K562 (cell line): ENCODE measurements around the gene CCDC15. TPM values are rescaled to one million over a fixed set of nuclear protein-coding genes. Genes with fewer than 3 reads are reported as not detected.

Experiments
- ATF1 ChIP-seq, 2 experiments: fragments of 450-650 bp in 1 of 2; IDR thresholded peaks; 2 replicates each; pipeline ENCODE4 v1.6.1; 2016; ENCODE audit warnings: missing compliant biosample characterization in 1 of 2, missing genetic modification characterization in 1 of 2
- ATF3 ChIP-seq, 2 experiments: fragments of 450-650 bp in 1 of 2; sonication (generic) in 1 of 2; formaldehyde crosslinking in 1 of 2; IDR thresholded peaks in 1 of 2; conservative IDR thresholded peaks in 1 of 2; 2 replicates each; pipeline versions ENCODE4 v1.6.1 to v1.8.1; 2016 to 2023; ENCODE audit warnings: mild to moderate bottlenecking in 2 of 2, moderate library complexity in 2 of 2, inconsistent platforms in 1 of 2, missing genetic modification reagents in 1 of 2
- CLOCK ChIP-seq: fragments of 250-450 bp; sonication (Bioruptor Pico); IDR thresholded peaks from 2 replicates; pipeline ENCODE4 v1.4.0; 2020; ENCODE audit warnings: mild to moderate bottlenecking, moderate library complexity, borderline replicate concordance
- FIP1L1 ChIP-seq: fragments of 200-400 bp; formaldehyde crosslinking; IDR thresholded peaks from 2 replicates; pipeline ENCODE4 v1.6.1; 2018; ENCODE audit warnings: mild to moderate bottlenecking, low read depth, low read length; ENCODE audit not compliant: poor library complexity, severe bottlenecking
- KHSRP ChIP-seq: fragments of 450-650 bp; IDR thresholded peaks from 2 replicates; pipeline ENCODE4 v1.6.1; 2017
- KLF10 ChIP-seq: fragments of 250-450 bp; sonication (Bioruptor Pico); IDR thresholded peaks from 2 replicates; pipeline ENCODE4 v1.6.1; 2021; ENCODE audit warnings: matching md5 sums
- NR2C2 ChIP-seq, 2 experiments: fragments of 200-800 bp in 1 of 2; sonication (Bioruptor generic) in 1 of 2; sonication (generic) in 1 of 2; formaldehyde crosslinking in 1 of 2; IDR thresholded peaks; 2 replicates each; pipeline versions ENCODE4 v1.6.1 to v1.8.0; 2016 to 2022; ENCODE audit warnings: mild to moderate bottlenecking in 1 of 2, missing compliant biosample characterization in 1 of 2, missing genetic modification characterization in 1 of 2, missing genetic modification reagents in 1 of 2
- RBM15 ChIP-seq: fragments of 200-400 bp; formaldehyde crosslinking; IDR thresholded peaks from 2 replicates; pipeline ENCODE4 v1.6.1; 2018; ENCODE audit warnings: mild to moderate bottlenecking, low read length, moderate library complexity; ENCODE audit not compliant: insufficient read depth
- SETDB1 ChIP-seq: IDR thresholded peaks from one replicate; pipeline ENCODE4 v1.6.1; 2012; ENCODE audit warnings: low read length, control low read depth, inconsistent platforms
- TGIF2 ChIP-seq: sonication (generic); formaldehyde crosslinking; IDR thresholded peaks from 2 replicates; pipeline ENCODE4 v1.8.1; 2022; ENCODE audit warnings: mild to moderate bottlenecking, missing genetic modification reagents, moderate library complexity
- U2AF1 ChIP-seq: fragments of 200-400 bp; formaldehyde crosslinking; optimal IDR thresholded peaks from 2 replicates; pipeline ENCODE3; 2017; ENCODE audit warnings: mild to moderate bottlenecking, low read depth, low read length, moderate library complexity
- WHSC1 ChIP-seq: IDR thresholded peaks from one replicate; pipeline ENCODE4 v1.6.1; 2012; ENCODE audit warnings: low read length, control low read depth, inconsistent platforms
- XRCC5 ChIP-seq: fragments of 200-400 bp; formaldehyde crosslinking; IDR thresholded peaks from 2 replicates; pipeline ENCODE4 v1.6.1; 2017; ENCODE audit warnings: low read depth, mild to moderate bottlenecking, low read length
- ZNF407 ChIP-seq: fragments of 450-650 bp; IDR thresholded peaks from 2 replicates; pipeline ENCODE4 v1.6.1; 2016; ENCODE audit warnings: low read depth
- ZNF431 ChIP-seq: sonication (generic); formaldehyde crosslinking; IDR thresholded peaks from 2 replicates; pipeline ENCODE4 v1.8.0; 2022; ENCODE audit warnings: mild to moderate bottlenecking, missing genetic modification reagents
- polyA plus RNA-seq, 8 experiments: library from polyadenylated mRNA; depleted of rRNA in 4 of 8; stranded (reverse) in 5 of 8; unstranded in 3 of 8; fragments of >200 nt; fragmentation: Nextera tagmentation in 2 of 8; fragmentation: Illumina TruSeq in 1 of 8; extraction: Ambion mirVana in 2 of 8; extraction: Trizol in 1 of 8; gene quantifications; 2 replicates each; pipeline versions ENCODE4 v1.2.1 to v1.2.3, GENCODE V29; 2011 to 2014; ENCODE audit warnings: inconsistent platforms in 1 of 8, missing spikeins in 1 of 8
- total RNA-seq, 7 experiments: library from RNA; depleted of rRNA in 6 of 7; stranded (reverse); fragments of >200 nt in 6 of 7; fragmentation: Illumina TruSeq in 2 of 7; extraction: Trizol in 2 of 7; gene quantifications; 2 replicates each; pipeline versions ENCODE4 v1.2.1 to v1.2.3, GENCODE V29; 2011 to 2021; ENCODE audit warnings: low replicate concordance in 1 of 7

The CCDC15 gene
- total and polyA plus RNA-seq, 9 of the 15 experiments (the other 6 are each of a cell fraction or from before 2014, with no cell fraction given) = 1.9 to 9.2 (median 3.9) TPM

GRCh38 chr11:125074511-125075241 is 120.7 kb downstream of the CCDC15 start (continued):
- peak; percentile 74 for TF ChIP-seq ATF3 (IDR thresholded peaks at IDR 0.05)
- TF ChIP-seq ATF3 (CRISPR knock-in tag; conservative IDR thresholded peaks at IDR 0.05) = 0 out of 2 replicates have a peak, but pooled peaks have one; percentile 58
- no peak for TF ChIP-seq KHSRP
- no peak for TF ChIP-seq FIP1L1
- no peak for TF ChIP-seq XRCC5
- TF ChIP-seq ZNF407 = no peak
- TF ChIP-seq ATF1 (CRISPR knock-in tag; IDR thresholded peaks at IDR 0.05) = no peak
- TF ChIP-seq ATF1 (tag; IDR thresholded peaks at IDR 0.05) = 0 out of 2 replicates have a peak, but pooled peaks have one; percentile 15
- TF ChIP-seq SETDB1 = no peak
- TF ChIP-seq RBM15 = no peak
- no peak for TF ChIP-seq KLF10 (CRISPR knock-in tag)
- TF ChIP-seq WHSC1 = no peak
- no peak for TF ChIP-seq NR2C2 (CRISPR knock-in tag; IDR thresholded peaks at IDR 0.05)
- TF ChIP-seq NR2C2 (tag; IDR thresholded peaks at IDR 0.05) = no peak
- TF ChIP-seq TGIF2 (CRISPR knock-in tag) = no peak
- TF ChIP-seq CLOCK = no peak
- TF ChIP-seq ZNF431 (CRISPR knock-in tag) = no peak
- TF ChIP-seq U2AF1 = no peak
